Endometrial microvascular endothelial cells (primary cell): Measurements from ENCODE around the gene ERFE. TPM values are rescaled to one million over a fixed set of nuclear protein-coding genes. Genes with fewer than 3 reads are reported as not detected.

ENCODE experiments used
- in situ Hi-C: cut with HindIII; loops from 2 replicates; pipeline ENCODE4 v1.10.0; 2017; ENCODE audit warnings: low sequenced_read_pairs, low pct_unique_long_range_greater_than_20kb; ENCODE audit errors: inconsistent ontology term
- total RNA-seq: library from RNA; depleted of rRNA; stranded (reverse); fragments of >200 nt; gene quantifications from one replicate; pipeline ENCODE4 v1.2.3, GENCODE V29; 2015; ENCODE audit errors: inconsistent ontology term

Gene ERFE
- total RNA-seq, 1 donor from 2014 or later, result not detected

DNA sequence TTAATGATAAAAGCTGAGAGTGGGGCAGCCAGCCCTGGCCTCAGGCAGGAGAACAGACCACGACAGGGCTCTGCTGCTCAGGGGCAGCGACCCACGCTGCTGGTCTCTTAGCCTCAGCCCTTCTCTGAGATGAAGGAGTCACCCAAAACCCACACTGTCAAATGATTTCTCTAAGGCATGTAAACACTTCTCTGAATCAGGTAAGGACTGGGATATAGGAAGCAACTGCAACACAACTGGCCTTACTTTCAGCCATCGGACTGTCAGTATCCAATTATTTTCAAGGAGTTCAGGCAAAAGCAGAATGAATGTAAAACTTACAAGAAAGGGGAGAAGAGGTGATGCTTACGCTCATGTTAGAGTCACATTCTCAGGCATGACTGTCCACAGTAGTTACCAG lies 21.8 kb downstream of the ERFE start:
- in situ Hi-C loops, result no loop called here

DNA sequence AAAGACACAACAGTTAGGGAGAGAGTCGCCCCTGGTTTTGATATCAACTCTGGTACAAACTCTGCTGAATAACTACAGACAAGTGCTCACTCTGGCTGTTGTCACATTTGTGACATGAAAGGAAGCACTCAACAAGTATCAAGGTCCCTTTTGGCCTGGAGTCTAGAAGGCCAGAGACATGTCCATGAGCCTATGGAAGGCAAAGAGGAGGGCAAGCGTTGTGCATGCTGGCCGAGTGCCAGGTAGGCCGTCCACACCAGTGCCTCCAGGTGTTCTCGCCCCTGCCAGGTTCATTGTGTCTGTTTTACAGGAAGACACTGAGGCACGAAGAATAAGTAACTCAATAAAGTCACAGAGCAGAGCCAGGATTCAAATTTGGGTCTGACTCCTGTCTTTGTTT lies 23.6 kb downstream of the ERFE start:
- in situ Hi-C loops, result no loop called here

DNA sequence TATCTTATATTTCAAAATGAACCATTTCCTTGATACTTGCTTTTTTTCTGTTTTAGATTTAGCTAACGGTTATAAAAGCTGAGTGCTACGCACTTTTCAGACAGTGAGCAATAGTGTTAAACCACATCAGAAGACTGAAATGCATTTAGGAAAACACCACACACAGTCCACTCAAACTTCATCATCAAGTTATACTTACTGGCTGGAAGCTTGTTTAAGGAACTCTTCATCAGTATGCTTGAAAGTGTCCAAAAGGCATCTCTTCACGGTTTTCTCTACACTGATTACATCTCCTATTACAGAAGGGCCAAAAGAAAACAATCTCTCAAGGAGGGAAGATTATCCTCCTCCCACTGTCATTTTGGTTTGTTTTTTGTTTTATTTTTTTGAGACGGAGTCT lies 25.1 kb downstream of the ERFE start:
- in situ Hi-C loops, result no loop called here

DNA sequence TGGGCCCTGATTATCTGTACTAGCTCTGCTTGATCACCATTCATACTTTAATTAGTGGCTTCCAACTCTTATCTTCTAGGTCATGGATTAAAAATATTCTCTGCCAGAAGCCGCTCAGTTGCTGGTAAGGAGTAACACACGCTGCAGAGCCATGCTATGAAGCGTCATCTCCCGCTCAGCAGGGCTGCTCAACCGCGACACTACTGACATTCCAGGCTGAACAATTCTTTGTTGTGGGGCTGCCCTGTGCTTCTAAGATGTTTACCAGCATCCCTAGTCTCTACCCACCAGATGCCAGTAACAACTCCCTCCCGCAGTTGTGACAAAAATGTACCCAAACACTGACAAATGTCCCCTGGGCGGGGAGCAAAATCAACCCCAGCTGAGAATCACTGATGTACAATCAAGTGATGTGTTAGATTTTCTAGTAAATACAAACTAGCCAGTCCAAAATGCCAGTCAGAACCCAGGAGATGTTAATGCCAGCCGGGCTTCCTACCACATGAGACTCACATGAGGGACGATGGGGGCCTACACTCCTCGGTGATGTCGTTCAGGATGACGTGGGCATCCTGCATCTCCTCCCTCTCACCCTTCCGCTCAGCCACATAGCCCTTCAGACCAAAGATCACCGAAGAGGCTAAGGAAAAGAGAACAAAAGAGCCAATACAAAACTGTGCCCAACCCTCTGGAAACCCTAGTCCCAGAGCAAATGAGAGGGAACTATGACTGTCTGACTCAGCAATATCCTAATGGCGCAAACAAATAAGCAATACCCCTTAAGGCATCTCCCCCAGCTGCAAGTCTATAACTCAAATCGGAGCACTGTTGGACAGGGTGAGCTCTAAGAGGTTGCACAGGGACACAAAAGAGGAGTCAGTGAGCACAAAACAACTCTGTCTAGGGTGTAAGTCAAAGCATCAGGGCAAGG lies 29.1 kb downstream of the ERFE start:
- in situ Hi-C loops, result no loop called here

DNA sequence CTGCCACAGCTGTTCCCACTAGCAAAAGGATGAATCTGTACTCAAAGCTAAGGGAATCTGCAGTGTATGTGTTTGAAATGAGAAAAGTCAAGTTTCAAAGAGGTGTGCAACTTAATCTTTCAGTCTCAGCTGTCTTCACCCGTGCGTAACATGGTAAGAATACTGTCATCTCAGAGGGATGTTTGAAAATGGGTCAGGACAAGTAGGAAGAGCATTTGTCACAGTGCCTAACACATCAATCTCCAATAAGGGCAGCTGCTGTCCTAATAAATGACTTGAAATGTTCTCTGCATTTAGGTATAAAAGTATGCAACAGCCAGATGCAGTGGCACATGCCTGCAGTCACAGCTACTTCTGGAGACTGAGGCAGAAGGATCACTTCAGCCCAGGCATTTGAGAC lies 31.7 kb downstream of the ERFE start:
- in situ Hi-C loops, result no loop called here

DNA sequence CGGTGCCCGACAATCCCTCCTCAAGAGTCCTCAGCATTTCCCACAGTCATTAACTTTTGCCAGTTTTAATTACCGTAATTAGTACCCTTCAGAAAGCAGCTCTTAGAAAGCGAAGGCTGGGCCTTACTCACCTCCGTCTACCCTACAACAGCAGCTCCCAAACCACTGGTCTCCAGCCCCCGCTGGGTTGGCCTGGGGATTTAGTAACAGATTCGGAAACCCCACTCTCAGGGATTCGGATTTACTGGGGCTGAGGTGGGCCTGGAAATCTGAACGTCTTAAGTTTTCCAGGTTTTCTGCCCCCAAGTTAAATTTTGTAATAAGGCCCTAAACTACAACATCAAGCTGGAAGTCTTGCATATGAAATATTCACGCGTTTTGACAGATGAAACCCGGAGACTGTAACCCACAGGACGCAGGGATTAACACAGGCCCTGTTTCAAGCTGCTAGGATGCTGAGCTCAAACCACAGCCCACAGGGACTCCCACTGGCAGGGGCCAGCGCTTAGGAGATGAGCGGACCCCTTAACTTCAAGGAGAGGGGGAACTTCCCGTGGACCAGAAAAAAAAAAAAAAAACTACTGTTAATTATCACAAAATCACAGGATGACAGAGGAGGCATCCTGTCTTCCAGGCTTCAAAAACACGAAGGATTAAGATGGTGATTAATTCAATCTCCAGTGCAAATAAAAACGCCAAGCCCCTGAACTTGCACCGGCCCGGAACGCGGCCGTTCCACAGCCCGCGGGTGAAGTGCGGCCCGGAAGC lies 43.7 kb downstream of the ERFE start:
- in situ Hi-C loops, result no loop called here

DNA sequence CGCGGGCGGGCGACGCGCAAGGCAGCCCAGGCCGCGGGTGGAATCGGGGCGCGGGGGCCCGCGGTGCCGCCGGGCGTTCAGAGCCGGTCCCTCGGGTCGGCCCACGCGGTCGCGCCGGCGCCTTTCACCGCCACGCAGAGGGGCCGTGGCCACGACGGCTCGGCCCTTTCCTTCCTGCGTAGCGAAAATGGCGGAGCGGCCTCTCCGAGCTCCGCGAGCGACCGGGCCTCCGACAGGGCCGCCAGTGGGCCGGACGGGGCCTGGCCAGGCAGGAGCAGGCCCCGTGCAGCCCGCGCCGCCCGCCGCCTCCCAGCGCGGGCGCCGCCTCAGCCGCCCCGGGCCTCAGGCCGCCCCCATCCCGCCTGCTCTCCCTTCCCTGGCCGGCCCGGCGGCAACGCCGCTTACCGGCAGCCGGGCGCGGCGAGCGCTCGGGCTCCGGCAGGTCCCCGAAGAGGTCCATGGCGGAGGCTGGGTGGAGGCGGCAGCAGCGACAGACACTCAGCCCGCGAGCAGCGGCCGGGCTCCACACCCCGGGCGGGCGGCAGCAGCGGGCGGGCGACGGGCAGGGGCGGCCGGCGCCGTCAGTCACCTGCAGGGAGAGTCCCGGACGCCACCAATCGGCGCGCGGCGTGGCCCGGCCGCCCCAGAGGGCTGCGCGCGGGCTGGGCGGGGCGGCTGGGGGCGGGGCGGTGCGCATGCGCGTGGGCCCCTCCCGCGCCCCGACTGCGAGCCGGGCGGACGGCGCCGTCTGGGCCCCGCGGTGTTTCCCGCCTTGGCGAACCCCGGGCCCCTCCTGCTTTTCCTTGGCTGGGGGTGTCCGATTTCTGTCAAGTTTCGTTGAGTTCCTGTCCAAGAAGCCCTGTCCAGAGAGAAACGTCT lies 44.6 kb downstream of the ERFE start, which contains the start of gene ILKAP:
Gene ILKAP (minus strand): TSS at position 602 of the 879 bp plus-strand sequence. CDS start 142 bp downstream, at position 460.
- in situ Hi-C loops, result no loop called here

DNA sequence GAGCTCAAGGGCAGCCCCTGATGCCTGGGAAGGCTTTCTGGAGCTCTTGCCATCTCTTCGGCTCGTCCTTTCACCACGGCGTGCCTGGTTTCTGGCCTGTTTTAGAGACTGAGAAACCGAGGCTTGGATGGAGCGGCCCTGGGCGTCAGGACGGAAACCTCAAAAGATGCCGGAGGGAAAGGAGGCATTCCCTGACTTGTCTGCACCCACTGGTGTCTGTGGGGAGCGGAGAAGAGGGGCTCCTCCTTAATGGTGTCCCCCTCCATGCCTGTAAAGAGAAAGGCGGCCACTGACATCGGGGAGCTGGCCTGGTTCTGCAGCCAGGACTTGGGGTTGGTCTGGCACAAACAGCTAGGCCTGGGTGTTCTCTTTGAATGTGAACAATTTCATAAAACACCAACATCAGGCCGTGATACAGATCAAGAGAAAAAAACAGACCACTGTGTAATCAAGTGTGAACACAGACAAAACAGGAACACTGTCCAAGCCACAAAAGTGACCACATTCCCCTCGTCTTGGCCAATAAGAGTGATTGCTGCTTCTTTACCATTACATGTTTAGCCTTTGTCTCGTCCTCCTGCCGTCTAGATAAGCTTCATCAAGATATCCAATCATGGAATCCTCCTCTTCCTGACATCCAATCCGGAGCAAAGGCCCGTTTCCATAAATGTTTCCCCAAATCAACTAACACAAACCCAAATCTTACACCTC lies 45.4 kb downstream of the ERFE start:
- in situ Hi-C loops, result no loop called here

DNA sequence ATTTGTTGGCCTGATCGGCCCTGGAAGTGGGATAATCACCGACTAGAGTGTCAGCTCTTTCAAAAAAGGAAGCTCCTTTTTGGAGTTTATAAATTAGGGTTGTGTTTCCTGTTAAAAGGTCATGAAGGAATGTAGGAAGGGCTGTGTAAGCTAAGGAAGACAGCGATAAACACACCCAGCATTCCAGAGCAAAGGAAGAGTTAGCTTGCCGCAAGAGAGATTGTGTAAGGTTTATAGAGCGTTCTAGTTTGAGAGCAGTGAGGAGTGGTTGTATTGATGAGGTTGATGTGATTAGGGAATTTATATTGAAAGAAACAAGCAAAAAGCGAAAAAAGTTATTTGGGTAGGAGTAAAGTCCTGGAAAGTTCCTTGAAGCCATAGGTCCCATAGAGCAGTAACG lies 48.2 kb downstream of the ERFE start:
- in situ Hi-C loops, result no loop called here

DNA sequence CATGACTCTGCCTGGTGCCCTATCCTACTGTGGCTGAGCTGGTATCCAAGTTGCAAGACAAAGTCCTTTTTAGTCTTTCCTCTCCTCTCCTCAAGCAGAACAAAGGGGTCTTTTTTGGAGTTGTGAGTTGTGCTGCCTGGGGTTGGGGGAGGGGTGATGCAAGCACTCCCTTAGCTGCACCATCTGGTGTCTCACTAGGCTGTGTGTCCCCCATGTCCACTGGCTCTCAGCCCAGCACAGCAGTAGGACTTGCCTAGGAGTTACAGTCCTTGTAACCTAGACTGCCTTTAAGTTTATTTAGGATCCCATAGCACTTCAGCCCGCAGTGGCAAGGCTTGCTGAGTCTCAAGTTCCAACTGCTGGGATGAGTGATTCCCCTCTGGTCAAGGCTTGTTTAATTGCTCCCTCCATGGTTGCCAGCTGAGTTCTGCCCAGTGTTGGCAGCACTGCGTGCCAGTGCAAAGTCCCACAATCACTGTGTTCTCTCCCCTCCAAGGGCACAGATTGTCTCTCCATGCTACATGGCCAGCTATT lies 57.9 kb downstream of the ERFE start:
- in situ Hi-C loops, result no loop called here

Other genes with a start within 250 kb of the ERFE start
- 70.3 TPM for gene UBE2F, start 192.0 kb upstream of the ERFE start, total RNA-seq
- gene SCLY, start 98.0 kb upstream of the ERFE start, total RNA-seq, result 40.5 TPM
- gene ESPNL, start 58.6 kb upstream of the ERFE start, total RNA-seq, result not detected
- gene KLHL30, start 20.3 kb upstream of the ERFE start, total RNA-seq, result not detected
- gene ILKAP, start 44.7 kb downstream of the ERFE start, total RNA-seq, result 24.2 TPM
- gene HES6, start 81.1 kb downstream of the ERFE start, total RNA-seq, result 1.1 TPM
- 1.4 TPM for gene PER2, start 129.6 kb downstream of the ERFE start, total RNA-seq
- 3.5 TPM for gene TRAF3IP1, start 161.5 kb downstream of the ERFE start, total RNA-seq